Measurements from ENCODE around the gene COQ5. TPM values are rescaled to one million over a fixed set of nuclear protein-coding genes. Genes with fewer than 3 reads are reported as not detected.

The COQ5 gene, protein sequence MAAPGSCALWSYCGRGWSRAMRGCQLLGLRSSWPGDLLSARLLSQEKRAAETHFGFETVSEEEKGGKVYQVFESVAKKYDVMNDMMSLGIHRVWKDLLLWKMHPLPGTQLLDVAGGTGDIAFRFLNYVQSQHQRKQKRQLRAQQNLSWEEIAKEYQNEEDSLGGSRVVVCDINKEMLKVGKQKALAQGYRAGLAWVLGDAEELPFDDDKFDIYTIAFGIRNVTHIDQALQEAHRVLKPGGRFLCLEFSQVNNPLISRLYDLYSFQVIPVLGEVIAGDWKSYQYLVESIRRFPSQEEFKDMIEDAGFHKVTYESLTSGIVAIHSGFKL
- 10 to 100 TPM; 37.5 to 39.0 TPM for total RNA-seq
- 39.7 TPM for polyA plus RNA-seq

GRCh38 chr12:120528861-120529525, at the start of gene COQ5:
TSS of gene COQ5 (minus strand) at chr12:120529158. CDS start at chr12:120529141, 17 bp downstream.
- H3K4me3 ChIP-seq (ENCODE audit: low read length), result peak within 1 kb of the TSS; percentile 91
- H3K27ac Mint-ChIP-seq, result peak within 1 kb of the TSS; percentile 91 to 100 (median 100)
- H3K4me1 Mint-ChIP-seq, result peaks cover 22 to 32% (median 28%) of the 10 kb centered on the region in 3 donors
- peaks cover 0 to under 1% of the 10 kb centered on the region in 2 donors for H3K27me3 Mint-ChIP-seq
- ChIA-PET CTCF (interaction anchor here (1.1 kb wide), 1 partner anchor 46 kb away, joined by 3 read pairs; no protein-coding TSS in a partner anchor), POLR2A (interaction anchor here (0.6 to 1.3 kb wide), 8 partner anchors 9 to 431 kb away, joined by 3 to 7 read pairs (median 4); no protein-coding TSS in a partner anchor)
- peak within 1 kb of the TSS; percentile 99 to 100 (median 100) for H3K4me3 Mint-ChIP-seq
- peak within 1 kb of the TSS; percentile 89 for H3K27ac ChIP-seq (ENCODE audit: low read depth, low read length)
- peaks cover 14% of the 10 kb centered on the region for H3K4me1 ChIP-seq (ENCODE audit: insufficient read depth, low read length)
- H3K9me3 Mint-ChIP-seq, result no peaks in the 10 kb centered on the region
- no peaks in the 10 kb centered on the region for H3K36me3 ChIP-seq (ENCODE audit: insufficient read depth, low read length)
- no peaks in the 10 kb centered on the region for H3K27me3 ChIP-seq (ENCODE audit: insufficient read depth, low read length, poor library complexity, severe bottlenecking)
- no peaks in the 10 kb centered on the region for H3K9me3 ChIP-seq (ENCODE audit: low read length)
- DNase-seq, result peak; percentile 69 to 86 (median 78)
- H3K36me3 Mint-ChIP-seq, result peaks cover 0 to 14% (median 3%) of the 10 kb centered on the region in 3 donors

DNA sequence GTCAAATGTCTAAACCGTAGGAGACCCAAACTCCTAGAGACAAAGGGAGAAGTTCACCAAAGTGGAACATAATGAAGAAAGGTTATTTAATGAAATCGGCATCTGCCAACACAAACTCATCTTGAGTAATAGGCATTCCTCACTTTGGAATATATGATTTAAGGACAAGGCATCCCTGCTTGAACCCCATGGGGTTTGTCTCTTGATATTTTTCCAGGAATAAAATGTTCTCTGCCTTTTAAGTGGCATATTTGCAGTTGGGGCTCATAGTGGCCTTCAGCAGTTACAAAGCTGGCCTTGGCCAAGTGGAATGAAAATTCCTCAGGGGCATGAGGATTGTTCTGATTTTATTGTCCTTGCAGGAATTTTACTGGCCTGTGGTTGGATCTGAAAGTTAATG, 45.1 kb upstream of the COQ5 start:
- H3K36me3 ChIP-seq (ENCODE audit: insufficient read depth, low read length), result peaks cover 75% of the 10 kb centered on the region
- Mint-ChIP-seq H3K36me3 (peaks cover 8 to 95% (median 14%) of the 10 kb centered on the region in 3 donors), H3K4me1 (peaks cover 0 to 4% (median 1%) of the 10 kb centered on the region in 3 donors), H3K4me3 (no peak overlapping the region), H3K9me3 (no peaks in the 10 kb centered on the region), H3K27me3 (peaks cover 0 to 1% of the 10 kb centered on the region in 2 donors), H3K27ac (peak overlapping the region in 4 of 8 donors; percentile 9 to 83 (median 33))
- H3K27me3 ChIP-seq (ENCODE audit: insufficient read depth, low read length, poor library complexity, severe bottlenecking), result no peaks in the 10 kb centered on the region
- CTCF ChIA-PET, result interaction anchor here (1.8 to 2.2 kb wide), 2 partner anchors 9 to 75 kb away, joined by 4 to 9 read pairs; no protein-coding TSS in a partner anchor
- POLR2A ChIA-PET, result no interaction called here
- H3K4me1 ChIP-seq (ENCODE audit: insufficient read depth, low read length), result no peaks in the 10 kb centered on the region
- no peaks in the 10 kb centered on the region for H3K9me3 ChIP-seq (ENCODE audit: low read length)
- no peak overlapping the region for H3K27ac ChIP-seq (ENCODE audit: low read depth, low read length)
- H3K4me3 ChIP-seq (ENCODE audit: low read length), result no peak overlapping the region
- no peak for DNase-seq

DNA sequence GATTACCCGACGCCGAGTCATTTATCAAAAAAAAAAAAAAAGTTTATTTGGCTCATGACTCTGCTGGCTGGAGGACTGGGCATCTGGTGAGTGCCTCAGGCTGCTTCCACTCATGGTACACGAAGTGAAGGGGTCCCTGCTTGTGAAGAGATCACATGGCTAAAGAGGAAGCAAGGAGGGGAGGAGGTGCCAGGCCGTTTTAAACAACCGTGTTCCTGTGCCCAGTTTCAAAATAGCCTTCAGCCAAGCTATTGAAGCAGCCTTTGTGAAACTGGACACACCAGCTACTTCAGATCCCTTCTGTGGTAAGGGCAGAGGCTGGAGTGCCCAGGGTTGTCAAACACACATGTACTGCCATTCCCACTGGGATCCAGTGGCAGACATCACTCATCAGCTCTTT, 44.6 kb upstream of the COQ5 start:
- Histone ChIP-seq H3K27ac (ENCODE audit: low read depth, low read length) (no peak overlapping the region), H3K4me3 (ENCODE audit: low read length) (no peak overlapping the region), H3K9me3 (ENCODE audit: low read length) (no peaks in the 10 kb centered on the region), H3K27me3 (ENCODE audit: insufficient read depth, low read length, poor library complexity, severe bottlenecking) (no peaks in the 10 kb centered on the region), H3K4me1 (ENCODE audit: insufficient read depth, low read length) (no peaks in the 10 kb centered on the region), H3K36me3 (ENCODE audit: insufficient read depth, low read length) (peaks cover 73% of the 10 kb centered on the region)
- no peak for DNase-seq
- Mint-ChIP-seq H3K27me3 (peaks cover 0 to 1% of the 10 kb centered on the region in 2 donors), H3K4me3 (no peak overlapping the region), H3K9me3 (no peaks in the 10 kb centered on the region), H3K27ac (peak overlapping the region in 3 of 8 donors; percentile 9 to 56 (median 51)), H3K36me3 (peaks cover 8 to 95% (median 14%) of the 10 kb centered on the region in 3 donors), H3K4me1 (no peaks in the 10 kb centered on the region)
- ChIA-PET POLR2A (no interaction called here), CTCF (interaction anchor here (2.2 kb wide), 1 partner anchor 10 kb away, joined by 9 read pairs; no protein-coding TSS in a partner anchor)

GRCh38 chr12:120571299-120571698, 42.3 kb upstream of the COQ5 start:
- H3K9me3 Mint-ChIP-seq, result no peaks in the 10 kb centered on the region

DNA sequence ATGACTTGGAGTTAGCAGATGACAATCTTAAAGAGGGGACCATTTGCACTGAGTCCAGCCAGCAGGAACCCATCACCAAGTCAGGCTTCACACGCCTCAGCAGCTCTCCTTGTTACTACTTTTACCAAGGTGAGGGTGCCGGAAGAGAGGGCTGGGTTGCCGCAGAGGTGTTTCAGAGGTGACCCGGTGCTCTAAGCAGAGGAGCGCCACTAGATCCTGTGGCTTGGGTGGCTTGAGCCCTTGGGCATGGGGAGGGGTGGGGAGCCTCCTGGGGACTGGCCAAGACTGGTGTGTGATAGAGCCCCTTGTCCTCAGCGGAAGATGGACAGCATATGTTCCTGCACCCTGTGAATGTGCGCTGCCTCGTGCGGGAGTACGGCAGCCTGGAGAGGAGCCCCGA, 34.5 kb upstream of the COQ5 start:
- DNase-seq, result no peak
- POLR2A ChIA-PET, result no interaction called here
- Mint-ChIP-seq H3K4me1 (peaks cover 0 to 2% (median 0%) of the 10 kb centered on the region in 3 donors), H3K27ac (peak overlapping the region in 2 of 8 donors; percentile 12 to 23), H3K27me3 (no peaks in the 10 kb centered on the region), H3K36me3 (peaks cover 0 to 92% (median 11%) of the 10 kb centered on the region in 3 donors), H3K4me3 (no peak overlapping the region), H3K9me3 (no peaks in the 10 kb centered on the region)
- Histone ChIP-seq H3K27ac (ENCODE audit: low read depth, low read length) (no peak overlapping the region), H3K27me3 (ENCODE audit: insufficient read depth, low read length, poor library complexity, severe bottlenecking) (no peaks in the 10 kb centered on the region), H3K4me1 (ENCODE audit: insufficient read depth, low read length) (no peaks in the 10 kb centered on the region), H3K4me3 (ENCODE audit: low read length) (no peak overlapping the region), H3K36me3 (ENCODE audit: insufficient read depth, low read length) (peaks cover 61% of the 10 kb centered on the region), H3K9me3 (ENCODE audit: low read length) (no peaks in the 10 kb centered on the region)
- CTCF ChIA-PET, result no interaction called here

More at GRCh38 chr12:120571299-120571698, 42.3 kb upstream of the COQ5 start:
- Mint-ChIP-seq H3K27ac (peak overlapping the region in 2 of 8 donors; percentile 59 to 61), H3K27me3 (peaks cover 0 to 1% of the 10 kb centered on the region in 2 donors), H3K36me3 (peaks cover 8 to 93% (median 16%) of the 10 kb centered on the region in 3 donors), H3K4me1 (no peaks in the 10 kb centered on the region), H3K4me3 (no peak overlapping the region)
- Histone ChIP-seq H3K4me3 (ENCODE audit: low read length) (no peak overlapping the region), H3K36me3 (ENCODE audit: insufficient read depth, low read length) (peaks cover 64% of the 10 kb centered on the region), H3K27me3 (ENCODE audit: insufficient read depth, low read length, poor library complexity, severe bottlenecking) (no peaks in the 10 kb centered on the region), H3K4me1 (ENCODE audit: insufficient read depth, low read length) (no peaks in the 10 kb centered on the region), H3K27ac (ENCODE audit: low read depth, low read length) (no peak overlapping the region), H3K9me3 (ENCODE audit: low read length) (no peaks in the 10 kb centered on the region)
- ChIA-PET CTCF (interaction anchor here (2.9 kb wide), 1 partner anchor 10 kb away, joined by 10 read pairs; the partner anchor contains the start of gene POP5), POLR2A (interaction anchor here (1.0 to 1.5 kb wide), 2 partner anchors 10 to 106 kb away, joined by 3 to 5 read pairs; partner anchors contain the start of gene POP5)
- no peak for DNase-seq

DNA sequence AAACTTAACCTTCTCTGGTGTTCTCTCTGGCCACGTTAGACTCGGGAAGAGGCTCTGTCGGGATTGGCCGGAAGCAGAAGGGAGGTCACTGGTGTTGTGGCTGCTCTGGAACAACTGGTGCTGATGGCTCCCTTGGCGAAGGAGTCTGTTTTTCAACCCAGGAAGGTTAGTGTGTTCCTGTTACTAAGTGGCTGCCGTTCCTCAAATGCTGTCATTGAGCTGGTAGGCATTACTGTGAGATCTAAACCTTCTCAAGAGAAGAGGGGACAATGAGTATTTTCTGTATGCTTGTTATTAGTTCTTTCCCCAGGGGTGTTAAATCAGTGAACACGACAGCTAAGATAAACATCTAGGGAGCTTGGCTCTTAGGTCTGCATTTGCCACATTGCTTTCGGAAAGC, 33.9 kb upstream of the COQ5 start:
- H3K9me3 Mint-ChIP-seq, result no peaks in the 10 kb centered on the region
- H3K27ac Mint-ChIP-seq, result peak overlapping the region in 3 of 8 donors; percentile 23 to 81 (median 43)
- H3K4me3 Mint-ChIP-seq, result no peak overlapping the region
- DNase-seq, result no peak
- H3K27me3 Mint-ChIP-seq, result no peaks in the 10 kb centered on the region
- Histone ChIP-seq H3K36me3 (ENCODE audit: insufficient read depth, low read length) (peaks cover 63% of the 10 kb centered on the region), H3K4me1 (ENCODE audit: insufficient read depth, low read length) (no peaks in the 10 kb centered on the region), H3K4me3 (ENCODE audit: low read length) (no peak overlapping the region), H3K27ac (ENCODE audit: low read depth, low read length) (no peak overlapping the region), H3K9me3 (ENCODE audit: low read length) (no peaks in the 10 kb centered on the region), H3K27me3 (ENCODE audit: insufficient read depth, low read length, poor library complexity, severe bottlenecking) (no peaks in the 10 kb centered on the region)
- peaks cover 0 to 2% (median 0%) of the 10 kb centered on the region in 3 donors for H3K4me1 Mint-ChIP-seq
- peaks cover under 1 to 88% (median 13%) of the 10 kb centered on the region in 3 donors for H3K36me3 Mint-ChIP-seq
- POLR2A ChIA-PET, result no interaction called here
- CTCF ChIA-PET, result no interaction called here

- no peaks in the 10 kb centered on the region for H3K4me1 ChIP-seq (ENCODE audit: insufficient read depth, low read length)
- no peak overlapping the region for H3K27ac ChIP-seq (ENCODE audit: low read depth, low read length)
- ChIA-PET POLR2A (no interaction called here), CTCF (no interaction called here)
- Mint-ChIP-seq H3K4me3 (no peak overlapping the region), H3K36me3 (peaks cover 8 to 75% (median 13%) of the 10 kb centered on the region in 3 donors), H3K27me3 (no peaks in the 10 kb centered on the region), H3K4me1 (peaks cover 2 to 14% (median 4%) of the 10 kb centered on the region in 3 donors), H3K27ac (peak overlapping the region in 2 of 8 donors; percentile 38 to 47), H3K9me3 (no peaks in the 10 kb centered on the region)
- peaks cover 43% of the 10 kb centered on the region for H3K36me3 ChIP-seq (ENCODE audit: insufficient read depth, low read length)
- DNase-seq, result no peak
- no peaks in the 10 kb centered on the region for H3K27me3 ChIP-seq (ENCODE audit: insufficient read depth, low read length, poor library complexity, severe bottlenecking)
- no peak overlapping the region for H3K4me3 ChIP-seq (ENCODE audit: low read length)
- H3K9me3 ChIP-seq (ENCODE audit: low read length), result no peaks in the 10 kb centered on the region
These were observed 28.6 kb upstream of the COQ5 start for GRCh38 chr12:120557589-120557988.

All from CD8-positive, alpha-beta memory T cell (primary cell).